Measurements from ENCODE around the gene ADAM22.
"Not testable (repeated sequence)": the region's sequence is repeated elsewhere in the genome, so short reads cannot be mapped to it uniquely, and the experiment has no call there.

ADAM22 gene, protein sequence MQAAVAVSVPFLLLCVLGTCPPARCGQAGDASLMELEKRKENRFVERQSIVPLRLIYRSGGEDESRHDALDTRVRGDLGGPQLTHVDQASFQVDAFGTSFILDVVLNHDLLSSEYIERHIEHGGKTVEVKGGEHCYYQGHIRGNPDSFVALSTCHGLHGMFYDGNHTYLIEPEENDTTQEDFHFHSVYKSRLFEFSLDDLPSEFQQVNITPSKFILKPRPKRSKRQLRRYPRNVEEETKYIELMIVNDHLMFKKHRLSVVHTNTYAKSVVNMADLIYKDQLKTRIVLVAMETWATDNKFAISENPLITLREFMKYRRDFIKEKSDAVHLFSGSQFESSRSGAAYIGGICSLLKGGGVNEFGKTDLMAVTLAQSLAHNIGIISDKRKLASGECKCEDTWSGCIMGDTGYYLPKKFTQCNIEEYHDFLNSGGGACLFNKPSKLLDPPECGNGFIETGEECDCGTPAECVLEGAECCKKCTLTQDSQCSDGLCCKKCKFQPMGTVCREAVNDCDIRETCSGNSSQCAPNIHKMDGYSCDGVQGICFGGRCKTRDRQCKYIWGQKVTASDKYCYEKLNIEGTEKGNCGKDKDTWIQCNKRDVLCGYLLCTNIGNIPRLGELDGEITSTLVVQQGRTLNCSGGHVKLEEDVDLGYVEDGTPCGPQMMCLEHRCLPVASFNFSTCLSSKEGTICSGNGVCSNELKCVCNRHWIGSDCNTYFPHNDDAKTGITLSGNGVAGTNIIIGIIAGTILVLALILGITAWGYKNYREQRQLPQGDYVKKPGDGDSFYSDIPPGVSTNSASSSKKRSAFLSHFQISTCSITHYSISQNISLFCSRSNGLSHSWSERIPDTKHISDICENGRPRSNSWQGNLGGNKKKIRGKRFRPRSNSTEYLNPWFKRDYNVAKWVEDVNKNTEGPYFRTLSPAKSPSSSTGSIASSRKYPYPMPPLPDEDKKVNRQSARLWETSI

DNA sequence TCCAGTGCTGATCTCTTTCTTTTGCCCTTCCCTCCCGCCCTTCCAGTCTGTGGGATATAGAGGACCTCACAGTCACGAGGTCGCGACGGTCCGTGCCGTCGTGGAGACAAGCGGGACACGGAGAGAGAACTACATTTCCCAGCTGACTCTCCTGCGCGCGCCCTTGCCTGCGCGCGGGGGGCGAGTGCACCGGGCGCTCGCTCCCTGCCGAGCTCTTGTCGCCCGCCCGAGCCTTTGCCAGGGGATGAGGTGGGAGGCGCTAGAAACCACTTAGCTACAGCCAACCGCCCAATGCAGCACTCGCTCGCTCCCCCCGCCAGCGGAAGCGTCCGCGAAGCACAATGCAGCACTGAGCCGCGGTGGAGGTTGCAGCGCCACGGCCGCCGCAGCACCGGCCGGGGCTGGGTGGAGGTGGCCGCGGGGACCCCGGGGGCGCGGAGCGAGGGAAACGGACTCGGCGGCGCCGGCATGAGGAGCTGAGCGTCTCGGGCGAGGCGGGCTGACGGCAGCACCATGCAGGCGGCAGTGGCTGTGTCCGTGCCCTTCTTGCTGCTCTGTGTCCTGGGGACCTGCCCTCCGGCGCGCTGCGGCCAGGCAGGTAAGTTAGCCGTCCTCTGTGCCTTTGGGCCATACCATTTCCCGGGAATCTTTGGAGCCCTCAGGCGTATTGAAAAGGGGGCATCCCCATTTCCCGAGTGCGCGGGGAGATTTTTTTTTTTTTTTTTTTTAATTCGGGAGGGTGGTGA, at the start of gene ADAM22:
Gene ADAM22, plus strand, starts transcription at position 299 of the 746 bp plus-strand sequence. Its CDS starts 215 bp downstream, at position 514.
- peak; percentile 42 for DNase-seq

DNA sequence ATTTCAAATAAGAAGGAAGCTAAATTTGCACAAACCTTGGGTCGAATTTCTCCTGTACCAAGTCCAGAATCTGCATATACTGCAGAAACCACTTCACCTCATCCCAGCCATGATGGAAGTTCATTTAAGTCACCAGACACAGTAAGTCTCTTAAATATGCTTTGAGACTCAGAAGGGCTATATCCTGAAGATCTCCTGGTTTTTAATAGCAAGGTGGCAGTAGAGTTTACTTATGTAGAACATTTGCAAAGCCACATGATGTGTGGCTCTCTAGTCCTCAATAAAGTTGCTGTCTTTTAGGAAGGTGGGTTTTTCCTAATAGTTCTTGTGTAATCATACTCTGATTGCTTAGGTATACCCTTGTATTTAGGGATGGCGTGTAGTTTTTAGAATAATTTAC, 49.0 kb upstream of the ADAM22 start:
- no peak for DNase-seq

DNA sequence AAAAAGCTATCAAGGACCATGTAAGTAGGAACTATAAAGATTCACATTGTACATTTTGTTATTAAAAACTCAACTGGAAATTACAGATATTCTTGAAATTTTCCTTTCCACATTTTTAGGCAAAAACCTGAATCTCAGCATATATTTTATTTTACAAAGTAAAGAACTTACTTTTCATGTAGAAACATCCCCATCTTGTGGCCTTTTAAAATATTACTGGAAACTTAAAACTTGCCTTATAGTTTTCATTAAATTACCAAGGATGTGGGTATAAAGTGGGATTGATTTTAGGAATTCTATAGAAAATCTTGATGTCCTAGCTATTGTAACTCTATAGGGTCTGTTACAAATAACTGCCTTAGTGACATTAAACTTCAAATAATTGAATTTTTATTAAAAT, 47.2 kb upstream of the ADAM22 start:
- DNase-seq: peak; percentile 74

DNA sequence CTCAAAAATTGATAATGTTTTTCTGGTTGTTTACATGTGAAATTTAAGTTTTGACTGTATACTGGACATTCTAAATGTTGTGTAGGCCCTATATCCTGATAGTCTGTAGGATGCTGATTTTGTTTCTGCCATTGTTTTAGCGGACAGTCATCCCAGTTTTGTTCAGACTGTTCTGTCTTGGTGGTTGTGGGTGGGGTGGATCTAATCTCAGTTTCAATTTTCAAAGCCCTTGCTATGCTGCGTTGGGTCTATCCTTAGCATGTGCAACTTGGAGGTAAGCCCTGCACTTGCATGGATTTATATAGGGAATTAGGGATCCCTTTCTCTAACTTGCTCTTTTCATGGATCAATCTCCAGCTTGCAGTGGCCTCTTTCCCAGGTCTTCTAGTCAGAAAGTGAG, 38.7 kb upstream of the ADAM22 start:
- no peak for DNase-seq

DNA sequence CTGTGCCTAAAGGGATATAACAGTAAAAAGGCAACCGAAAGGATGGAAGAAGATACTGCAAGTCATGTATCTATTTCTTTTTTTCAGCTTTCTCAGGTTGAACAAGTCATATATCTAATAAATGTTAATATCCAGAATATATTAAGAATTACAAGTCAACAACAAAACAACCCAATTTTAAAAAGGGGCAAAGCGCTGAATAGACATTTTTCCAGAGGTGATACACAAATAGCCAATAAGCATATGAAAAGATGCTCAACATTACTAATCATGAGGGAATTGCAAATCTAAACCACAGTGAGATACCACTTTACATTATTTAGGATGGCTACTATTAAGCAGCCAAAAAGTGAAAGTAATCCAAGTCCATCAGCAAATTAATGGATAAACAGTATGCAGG, 34.8 kb upstream of the ADAM22 start:
- no peak for DNase-seq

DNA sequence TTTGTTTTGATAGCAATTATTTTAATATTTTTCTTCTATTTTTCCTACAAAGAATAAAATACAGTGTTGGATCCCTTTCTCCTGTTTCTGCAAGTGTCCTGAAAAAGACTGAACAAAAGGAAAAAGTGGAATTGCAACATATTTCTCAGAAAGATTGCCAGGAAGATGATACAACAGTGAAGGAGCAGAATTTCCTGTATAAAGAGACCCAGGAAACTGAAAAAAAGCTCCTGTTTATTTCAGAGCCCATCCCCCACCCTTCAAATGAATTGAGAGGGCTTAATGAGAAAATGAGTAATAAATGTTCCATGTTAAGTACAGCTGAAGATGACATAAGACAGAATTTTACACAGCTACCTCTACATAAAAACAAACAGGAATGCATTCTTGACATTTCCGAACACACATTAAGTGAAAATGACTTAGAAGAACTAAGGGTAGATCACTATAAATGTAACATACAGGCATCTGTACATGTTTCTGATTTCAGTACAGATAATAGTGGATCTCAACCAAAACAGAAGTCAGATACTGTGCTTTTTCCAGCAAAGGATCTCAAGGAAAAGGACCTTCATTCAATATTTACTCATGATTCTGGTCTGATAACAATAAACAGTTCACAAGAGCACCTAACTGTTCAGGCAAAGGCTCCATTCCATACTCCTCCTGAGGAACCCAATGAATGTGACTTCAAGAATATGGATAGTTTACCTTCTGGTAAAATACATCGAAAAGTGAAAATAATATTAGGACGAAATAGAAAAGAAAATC, 26.7 kb upstream of the ADAM22 start:
- not testable (repeated sequence) for DNase-seq

DNA sequence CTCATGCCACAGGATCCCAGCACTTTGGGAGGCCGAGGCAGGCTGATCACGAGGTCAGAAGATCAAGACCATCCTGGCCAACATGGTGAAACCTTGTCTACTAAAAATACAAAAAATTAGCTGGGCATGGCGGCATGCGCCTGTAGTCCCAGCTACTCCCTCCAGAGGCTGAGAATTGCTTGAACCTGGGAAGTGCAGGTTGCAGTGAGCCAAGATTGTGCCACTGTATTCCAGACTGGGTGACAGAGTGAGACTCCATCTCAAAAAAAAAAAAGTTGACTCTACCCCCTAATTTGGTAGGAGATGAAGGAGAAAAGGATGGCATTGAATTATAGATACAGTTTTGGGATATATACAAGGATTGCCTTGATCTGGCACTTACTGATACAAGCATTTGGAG, 25.2 kb upstream of the ADAM22 start:
- not testable (repeated sequence) for DNase-seq

DNA sequence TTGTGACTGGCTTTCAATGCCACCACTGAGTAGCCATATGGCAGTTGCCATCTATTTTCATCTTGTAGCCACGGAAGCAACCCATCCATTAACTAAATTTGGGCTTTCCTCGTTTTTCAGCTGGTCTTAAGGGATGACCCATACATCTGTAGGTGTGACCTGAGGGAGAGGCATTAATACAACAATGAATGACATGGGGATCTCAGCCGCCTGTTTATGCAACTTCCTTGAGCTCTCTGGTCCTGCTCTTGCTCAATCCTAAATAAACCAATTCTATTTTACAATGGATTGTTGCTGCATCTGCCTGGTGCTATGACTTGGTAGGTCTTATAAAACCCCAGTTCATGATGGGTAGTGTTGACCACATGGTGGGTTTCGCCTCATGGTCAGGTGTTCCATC, 21.9 kb upstream of the ADAM22 start:
- no peak for DNase-seq

DNA sequence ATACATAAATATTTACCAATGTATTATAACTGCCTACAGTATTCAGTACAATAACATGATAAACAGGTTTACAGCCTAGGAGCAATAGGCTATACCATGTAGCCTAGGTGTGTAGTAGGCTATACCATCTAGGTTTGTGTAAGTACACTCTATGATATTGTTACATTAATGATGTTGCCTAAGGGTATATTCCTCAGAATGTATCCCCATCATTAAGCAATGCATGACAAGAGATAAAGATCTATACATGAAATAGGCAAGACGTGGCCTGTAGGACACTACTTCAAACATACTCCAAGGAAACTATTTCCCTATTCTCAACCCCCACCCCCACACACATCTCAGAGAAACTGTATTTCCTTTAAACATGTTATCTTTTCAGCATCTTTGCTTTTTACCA, 15.3 kb upstream of the ADAM22 start:
- no peak for DNase-seq

DNA sequence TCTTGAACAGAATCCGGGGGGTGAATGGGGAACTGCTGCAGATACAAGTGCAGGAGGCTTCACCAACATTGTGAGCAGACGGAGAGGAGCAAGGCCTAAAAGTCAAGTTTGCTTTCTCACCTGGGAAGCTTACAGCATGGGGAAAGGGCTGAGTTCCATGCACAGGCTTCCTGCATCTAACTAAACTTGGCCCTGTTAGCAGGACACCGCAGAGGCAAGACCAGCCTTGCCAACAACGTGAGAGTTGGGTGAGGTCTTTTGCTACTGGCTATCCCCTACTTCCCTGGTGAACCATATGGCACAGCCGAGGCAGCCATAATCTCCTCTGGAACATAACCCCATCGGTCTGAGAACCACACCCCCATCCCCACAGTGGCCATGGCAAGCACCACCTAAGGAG, 14.2 kb upstream of the ADAM22 start:
- no peak for DNase-seq

DNA sequence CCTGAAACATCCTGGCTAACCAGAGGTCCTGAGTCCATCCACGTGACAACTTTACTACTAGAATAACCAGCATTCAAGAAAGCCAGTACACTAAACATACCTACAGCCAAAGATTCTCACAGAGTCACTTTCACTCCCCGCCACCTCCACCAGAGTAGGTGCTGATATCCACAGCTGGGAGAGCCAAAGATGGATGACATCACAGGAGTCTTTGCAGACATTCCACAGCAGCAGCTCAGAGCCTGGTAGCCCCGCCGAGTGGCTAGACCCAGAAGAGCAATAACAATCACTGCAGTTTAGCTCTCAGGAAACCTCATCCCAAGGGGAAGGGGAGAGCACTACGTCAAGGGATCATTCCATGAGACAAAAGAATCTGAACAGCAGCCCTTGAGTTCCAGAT, 13.5 kb upstream of the ADAM22 start:
- DNase-seq: no peak

DNA sequence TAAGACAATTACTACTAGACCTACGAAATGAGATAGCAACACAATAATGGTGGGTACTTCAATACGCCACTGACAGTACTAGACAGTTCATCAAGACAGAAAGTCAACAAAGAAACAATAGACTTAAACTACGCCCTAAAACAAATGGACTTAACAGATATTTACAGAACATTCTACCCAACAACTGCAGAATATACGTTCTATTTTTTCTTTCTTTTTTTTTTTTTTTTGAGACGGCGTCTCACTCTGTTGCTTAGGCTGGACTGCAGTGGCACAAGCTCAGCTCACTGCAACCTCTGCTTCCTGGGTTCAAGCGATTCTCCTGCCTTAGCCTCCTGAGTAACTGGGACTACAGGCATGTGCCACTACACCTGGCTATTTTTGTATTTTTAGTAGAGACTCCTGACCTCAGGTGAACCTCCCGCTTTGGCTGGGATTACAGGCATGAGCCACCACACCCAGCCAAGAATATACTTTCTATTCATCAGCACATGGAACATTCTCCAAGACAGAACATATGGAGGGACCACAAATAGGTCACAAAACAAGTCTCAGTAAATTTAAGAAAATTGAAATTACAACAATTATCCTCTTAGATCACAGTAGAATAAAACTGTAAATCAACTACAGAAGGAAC, 11.2 kb upstream of the ADAM22 start:
- not testable (repeated sequence) for DNase-seq

DNA sequence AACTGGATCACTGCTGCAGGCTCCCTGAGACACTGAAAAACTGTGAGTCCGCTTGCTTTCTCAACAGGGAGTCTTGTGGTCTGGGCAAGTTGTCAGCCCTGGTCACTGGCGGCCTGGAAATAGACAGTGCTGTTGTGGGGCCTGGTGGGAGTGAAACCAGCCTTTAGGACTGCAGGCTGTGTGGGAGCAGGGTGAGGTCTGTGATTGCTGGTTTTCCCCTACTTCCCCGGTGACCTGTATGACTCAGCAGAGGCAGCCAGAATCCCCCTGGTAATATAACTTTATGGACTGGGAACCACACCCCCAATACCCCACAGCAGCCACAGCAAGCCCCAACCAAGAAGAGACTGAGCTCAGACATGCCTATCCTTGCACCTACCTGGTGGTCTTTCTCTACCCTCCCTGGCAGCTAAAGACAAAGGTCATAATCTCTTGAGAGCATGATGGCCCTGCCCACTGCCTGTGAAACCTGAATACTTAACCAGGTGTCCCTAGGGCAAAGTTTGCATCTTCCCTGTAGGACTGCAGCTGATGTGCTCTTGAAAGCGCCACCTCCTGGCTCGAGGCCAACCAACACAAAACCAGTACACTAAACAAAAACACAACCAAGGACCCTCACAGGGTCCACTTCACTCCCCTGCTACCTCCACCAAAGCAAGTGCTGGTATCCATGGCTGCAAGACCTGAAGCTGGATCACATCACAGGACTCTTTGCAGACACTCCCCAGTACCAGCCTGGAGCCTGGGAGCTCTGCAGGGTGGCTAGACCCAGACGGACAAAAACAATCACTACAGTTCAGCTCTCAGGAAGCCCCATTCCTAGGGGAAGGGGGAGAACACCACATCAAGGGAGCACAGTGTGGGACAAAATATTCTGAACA, 7.2 kb upstream of the ADAM22 start:
- peak; percentile 25 for DNase-seq

DNA sequence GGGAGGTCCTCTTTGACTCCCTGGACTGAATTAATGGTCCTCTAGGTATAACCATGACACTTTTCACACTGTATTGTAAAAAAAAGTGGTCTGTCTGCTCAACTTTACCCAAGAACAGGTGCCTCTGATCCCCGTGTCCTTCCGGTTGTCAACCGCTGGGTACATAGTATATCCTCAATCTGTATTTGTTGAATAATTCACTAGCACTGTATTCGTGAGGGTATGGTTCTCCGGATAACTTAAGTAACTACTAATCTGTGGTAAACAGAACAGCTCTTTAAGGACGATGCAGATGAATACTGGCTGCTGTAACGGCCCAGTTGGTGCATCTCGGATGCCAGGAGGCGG, 472 bp upstream of the ADAM22 start:
- no peak for DNase-seq

DNA sequence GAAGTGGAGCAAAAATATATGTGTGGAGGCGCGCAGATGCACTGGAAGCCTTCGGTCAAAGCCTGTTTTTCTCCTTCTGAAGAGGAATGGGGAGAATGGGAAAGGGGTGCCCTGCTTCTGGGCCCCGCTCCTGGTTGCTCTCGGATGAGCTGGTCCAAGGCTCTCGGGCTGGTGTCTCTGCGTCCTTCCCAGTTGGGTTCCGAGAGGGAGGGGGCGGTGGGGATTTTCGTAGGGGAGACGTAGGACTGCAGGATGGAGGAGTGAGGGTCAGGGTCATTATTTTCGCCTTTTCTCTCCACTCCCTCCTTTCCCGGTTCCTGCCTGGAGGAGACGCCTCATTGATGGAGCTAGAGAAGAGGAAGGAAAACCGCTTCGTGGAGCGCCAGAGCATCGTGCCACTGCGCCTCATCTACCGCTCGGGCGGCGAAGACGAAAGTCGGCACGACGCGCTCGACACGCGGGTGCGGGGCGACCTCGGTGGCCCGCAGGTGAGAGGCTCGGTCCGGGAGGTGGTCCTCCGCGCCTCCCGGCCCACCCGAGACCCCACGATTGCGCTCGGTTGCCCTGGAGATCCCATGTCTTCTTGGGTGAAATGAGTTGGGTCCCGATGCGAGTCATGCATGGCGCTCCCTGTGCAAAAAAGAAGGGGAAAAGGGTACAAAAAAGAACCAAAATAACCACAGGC, 790 bp downstream of the ADAM22 start:
- peak; percentile 16 for DNase-seq

DNA sequence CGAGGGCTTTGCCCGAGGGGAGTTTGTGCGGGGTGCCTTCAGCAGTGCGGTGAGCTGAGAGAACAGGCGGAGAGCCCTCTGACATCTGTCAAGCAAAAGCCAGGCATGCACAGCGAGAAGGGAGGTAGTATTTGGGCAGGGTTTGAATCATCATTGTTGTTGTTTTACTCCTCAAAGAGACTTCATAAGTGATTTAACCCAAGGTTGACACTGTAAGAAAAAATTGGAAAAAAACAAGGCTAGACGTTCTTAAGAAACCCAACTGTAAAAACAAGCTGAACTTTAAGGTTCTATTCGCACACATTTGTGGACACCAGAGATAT, 1.3 kb downstream of the ADAM22 start:
- no peak for DNase-seq

DNA sequence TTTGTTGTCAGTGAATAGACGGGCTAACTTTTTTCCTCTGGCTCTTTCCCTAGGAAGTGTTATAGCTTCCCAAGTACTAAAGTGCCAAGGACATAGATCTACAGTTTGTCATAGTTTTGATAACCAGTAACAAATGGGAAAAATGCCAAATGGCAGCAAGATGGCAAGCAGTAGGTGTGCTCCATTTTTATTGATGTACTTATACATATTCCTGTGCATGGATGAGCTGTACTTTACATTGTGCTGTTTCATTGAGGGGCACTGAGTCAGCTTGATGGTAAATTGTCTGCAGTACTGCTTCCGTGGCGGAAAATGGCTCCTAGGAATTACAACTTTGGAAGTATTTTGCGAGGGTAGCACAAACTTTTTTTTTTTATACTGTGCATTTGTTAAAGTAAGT, 7.1 kb downstream of the ADAM22 start:
- DNase-seq: no peak

DNA sequence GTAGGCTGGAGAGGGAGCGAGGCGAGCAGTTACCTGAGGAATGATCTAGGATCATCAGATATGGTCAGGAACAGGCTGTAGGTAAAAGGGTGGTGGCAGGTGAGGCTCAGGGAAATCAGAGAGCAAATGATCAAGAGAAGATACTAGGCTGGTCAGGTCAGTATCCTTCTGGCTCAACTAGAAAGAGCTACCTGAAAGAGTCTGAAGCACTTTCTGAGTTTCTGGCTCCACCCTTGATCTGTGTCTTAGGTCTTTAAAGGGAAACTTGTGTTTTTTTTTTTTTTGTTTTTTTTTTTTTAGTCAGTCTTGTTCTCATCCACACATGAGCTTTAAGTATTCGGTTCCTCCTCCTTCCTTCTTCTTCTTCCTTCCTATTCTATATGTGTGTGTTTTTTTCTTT, 10.5 kb downstream of the ADAM22 start:
- DNase-seq: no peak

DNA sequence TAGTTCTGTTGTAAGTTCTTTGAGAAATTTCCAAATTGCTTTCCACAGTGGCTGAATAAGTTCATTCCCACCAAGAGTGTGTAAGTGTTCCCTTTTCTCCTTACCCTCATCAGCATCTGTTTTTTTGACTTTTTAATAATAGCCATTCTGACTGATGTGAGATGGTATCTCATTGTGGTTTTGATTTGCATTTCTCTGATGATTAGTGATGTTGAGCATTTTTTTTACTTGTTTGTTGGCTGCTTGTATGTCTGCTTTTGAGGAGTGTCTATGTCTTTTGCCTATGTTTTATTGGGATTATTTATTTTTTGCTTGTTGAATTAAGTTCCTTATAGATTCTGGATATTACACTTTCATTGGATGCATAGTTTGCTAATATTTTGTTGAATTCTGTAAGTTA, 11.9 kb downstream of the ADAM22 start:
- not testable (repeated sequence) for DNase-seq

DNA sequence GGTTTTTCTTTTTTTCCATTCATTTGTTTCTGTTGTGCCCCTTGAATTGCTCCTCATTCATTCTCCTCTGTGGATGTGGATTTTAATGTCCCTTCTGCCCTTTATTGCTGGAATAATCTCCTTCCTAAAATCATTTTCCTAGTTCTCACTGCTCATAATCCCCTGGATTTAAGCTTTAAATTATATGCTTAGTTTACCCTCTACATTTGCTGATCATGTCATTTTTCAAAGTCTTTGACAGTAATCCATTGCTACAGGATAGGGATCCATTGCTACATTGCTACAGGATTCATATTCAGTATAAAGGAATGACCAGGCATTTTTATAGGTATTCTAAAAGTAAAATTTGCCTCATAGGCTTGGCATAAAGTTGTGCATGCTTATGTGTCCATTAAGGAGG, 14.3 kb downstream of the ADAM22 start:
- no peak for DNase-seq

Data from suppressor macrophage treated with lipopolysaccharide for 4 hours (primary cell).